WTC11 (cell line): ENCODE measurements around the gene SLIT3.

Experiments
- TCF7 ChIP-seq: sonication (generic); formaldehyde crosslinking; IDR thresholded peaks from 2 replicates; pipeline ENCODE4 v1.8.0; 2022; ENCODE audit warnings: mild to moderate bottlenecking, low read depth, missing genetic modification reagents, moderate library complexity
- TF ChIP-seq, protein P1 (sequence below): sonication (generic); formaldehyde crosslinking; IDR thresholded peaks from 2 replicates; pipeline ENCODE4 v1.8.0; 2022; ENCODE audit warnings: mild to moderate bottlenecking, missing genetic modification reagents
- TF ChIP-seq, protein P2 (sequence below): fragments of 200-600 bp; IDR thresholded peaks from 2 replicates; pipeline ENCODE4 v1.8.0; 2022; ENCODE audit warnings: antibody characterized with exemption

DNA sequence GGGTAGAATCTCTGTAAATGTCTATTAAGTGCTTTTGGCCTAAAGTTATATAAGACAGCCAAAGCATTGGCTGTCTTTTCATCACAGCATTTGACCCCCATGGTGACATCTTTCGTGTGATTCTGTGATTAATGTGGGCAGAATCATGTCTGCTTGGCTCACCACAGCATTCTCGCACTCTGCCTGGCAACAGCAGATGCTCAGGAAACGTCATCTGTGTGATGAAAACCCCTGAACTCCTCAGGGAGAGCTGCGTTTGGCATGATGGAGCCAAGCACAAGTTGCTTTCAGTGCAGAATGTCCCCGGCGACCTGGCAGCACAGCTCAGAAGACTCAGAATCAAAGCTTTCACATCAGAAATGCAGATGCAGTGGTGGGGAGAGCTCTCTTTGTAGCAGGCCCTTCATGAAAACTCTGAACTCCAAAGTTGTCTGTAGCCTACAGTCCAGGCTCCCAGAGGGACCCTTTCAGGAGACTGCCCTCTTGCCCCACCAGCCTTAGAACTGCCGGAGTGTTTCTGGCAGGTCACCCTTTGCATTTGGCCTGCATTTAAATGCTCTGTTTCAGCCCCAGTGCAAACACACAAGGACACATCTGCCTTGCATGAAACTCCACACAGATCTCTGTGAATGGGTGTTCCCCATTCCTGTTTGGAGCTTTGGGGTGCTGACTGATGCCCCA, 566.2 kb downstream of the SLIT3 start:
- TF ChIP-seq TCF7 (CRISPR knock-in tag) = no peak
- TF ChIP-seq, protein P1, sequence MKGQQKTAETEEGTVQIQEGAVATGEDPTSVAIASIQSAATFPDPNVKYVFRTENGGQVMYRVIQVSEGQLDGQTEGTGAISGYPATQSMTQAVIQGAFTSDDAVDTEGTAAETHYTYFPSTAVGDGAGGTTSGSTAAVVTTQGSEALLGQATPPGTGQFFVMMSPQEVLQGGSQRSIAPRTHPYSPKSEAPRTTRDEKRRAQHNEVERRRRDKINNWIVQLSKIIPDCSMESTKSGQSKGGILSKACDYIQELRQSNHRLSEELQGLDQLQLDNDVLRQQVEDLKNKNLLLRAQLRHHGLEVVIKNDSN (CRISPR knock-in tag) = no peak
- TF ChIP-seq, protein P2, sequence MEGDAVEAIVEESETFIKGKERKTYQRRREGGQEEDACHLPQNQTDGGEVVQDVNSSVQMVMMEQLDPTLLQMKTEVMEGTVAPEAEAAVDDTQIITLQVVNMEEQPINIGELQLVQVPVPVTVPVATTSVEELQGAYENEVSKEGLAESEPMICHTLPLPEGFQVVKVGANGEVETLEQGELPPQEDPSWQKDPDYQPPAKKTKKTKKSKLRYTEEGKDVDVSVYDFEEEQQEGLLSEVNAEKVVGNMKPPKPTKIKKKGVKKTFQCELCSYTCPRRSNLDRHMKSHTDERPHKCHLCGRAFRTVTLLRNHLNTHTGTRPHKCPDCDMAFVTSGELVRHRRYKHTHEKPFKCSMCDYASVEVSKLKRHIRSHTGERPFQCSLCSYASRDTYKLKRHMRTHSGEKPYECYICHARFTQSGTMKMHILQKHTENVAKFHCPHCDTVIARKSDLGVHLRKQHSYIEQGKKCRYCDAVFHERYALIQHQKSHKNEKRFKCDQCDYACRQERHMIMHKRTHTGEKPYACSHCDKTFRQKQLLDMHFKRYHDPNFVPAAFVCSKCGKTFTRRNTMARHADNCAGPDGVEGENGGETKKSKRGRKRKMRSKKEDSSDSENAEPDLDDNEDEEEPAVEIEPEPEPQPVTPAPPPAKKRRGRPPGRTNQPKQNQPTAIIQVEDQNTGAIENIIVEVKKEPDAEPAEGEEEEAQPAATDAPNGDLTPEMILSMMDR = no peak
